CD4-positive, alpha-beta T cell (primary cell): Measurements from ENCODE around the gene CASKIN2. TPM values are rescaled to one million over a fixed set of nuclear protein-coding genes. Genes with fewer than 3 reads are reported as not detected.

ENCODE experiments used
- ATAC-seq: fragments of 200-7000 bp; cut with Tn5 transposase; one replicate; pipeline ENCODE4 v1.10.0; 2022; ENCODE audit warnings: mild to moderate bottlenecking; ENCODE audit not compliant: poor library complexity
- CTCF ChIA-PET: fragments of 350-600 bp; sonication (Branson Sonifier 250); formaldehyde crosslinking; loops from one replicate; lab custom pipeline; 2021; ENCODE audit warnings: antibody characterized with exemption, inconsistent platforms; lab: Charles Lee
- POLR2A ChIA-PET: fragments of 350-600 bp; sonication (Branson Sonifier 250); formaldehyde crosslinking; loops from one replicate; lab custom pipeline; 2021; ENCODE audit warnings: antibody characterized with exemption, inconsistent platforms; lab: Charles Lee
- DNase-seq, 14 experiments: peaks; one replicate each; pipeline ENCODE4 v3.0.0-alpha.2; 2013 to 2020; ENCODE audit warnings: mixed read lengths in 2 of 14
- H3K27ac ChIP-seq, 2 donors: one replicate each; pipeline versions ENCODE4 v1.5.1 to v1.7.0; 2013; ENCODE audit warnings: low read length in 2 of 2, low read depth in 1 of 2, mild to moderate bottlenecking in 1 of 2
- H3K27me3 ChIP-seq, 2 experiments: 1 replicate in 1 of 2; 2 replicates in 1 of 2; pipeline versions ENCODE4 v1.6.1 to v1.7.0; 2013; ENCODE audit warnings: low read length in 2 of 2, control low read depth in 1 of 2, mild to moderate bottlenecking in 1 of 2, moderate library complexity in 1 of 2; ENCODE audit not compliant: insufficient read depth in 2 of 2, control insufficient read depth in 1 of 2
- H3K36me3 ChIP-seq: one replicate; pipeline ENCODE4 v1.6.1; 2013; ENCODE audit warnings: low read length, control low read depth; ENCODE audit not compliant: insufficient read depth
- H3K4me1 ChIP-seq: one replicate; pipeline ENCODE4 v1.6.1; 2013; ENCODE audit warnings: low read length, control low read depth; ENCODE audit not compliant: insufficient read depth
- H3K4me3 ChIP-seq: one replicate; pipeline ENCODE4 v1.5.1; 2013; ENCODE audit warnings: mild to moderate bottlenecking, low read length, moderate library complexity
- H3K9me3 ChIP-seq, 2 experiments: 1 replicate in 1 of 2; 2 replicates in 1 of 2; pipeline versions ENCODE4 v1.6.1 to v1.7.0; 2013; ENCODE audit warnings: low read length in 2 of 2, mild to moderate bottlenecking in 2 of 2, control low read depth in 1 of 2, moderate library complexity in 1 of 2; ENCODE audit not compliant: control insufficient read depth in 1 of 2, insufficient read depth in 1 of 2
- H3K27ac Mint-ChIP-seq: one replicate; pipeline ENCODE4 v1.8.0; 2020; ENCODE audit warnings: mixed read lengths
- H3K27me3 Mint-ChIP-seq: one replicate; pipeline ENCODE4 v1.8.0; 2021; ENCODE audit warnings: mixed read lengths
- H3K36me3 Mint-ChIP-seq: one replicate; pipeline ENCODE4 v1.8.0; 2021; ENCODE audit warnings: low read depth, mixed read lengths
- H3K4me1 Mint-ChIP-seq: one replicate; pipeline ENCODE4 v1.8.0; 2021; ENCODE audit warnings: low read depth, mixed read lengths
- H3K4me3 Mint-ChIP-seq: one replicate; pipeline ENCODE4 v1.8.0; 2020; ENCODE audit warnings: mild to moderate bottlenecking, mixed read lengths
- H3K9me3 Mint-ChIP-seq: one replicate; pipeline ENCODE4 v1.8.0; 2020; ENCODE audit warnings: mixed read lengths
- intact Hi-C, 2 experiments: fragments of 100-400 bp; cut with DNase I in 1 of 2; cut with micrococcal nuclease in 1 of 2; formaldehyde crosslinking; loops; one replicate each; pipeline versions ENCODE4 v1.15.1 to v1.9.0; 2023 to 2025; cut with DNase I, micrococcal nuclease
- total RNA-seq, 174 experiments: library from RNA in 2 of 174; stranded (reverse) in 2 of 174; gene quantifications; one replicate each; pipeline ENCODE4 v1.2.3 and lab custom pipeline; 2021 to 2026
- TF ChIP-seq, protein P1 (sequence below): fragments of 200-600 bp; IDR thresholded peaks from one replicate; pipeline ENCODE4 v1.8.0; 2022; ENCODE audit warnings: antibody characterized with exemption, mild to moderate bottlenecking

Gene CASKIN2
- total RNA-seq, 2 experiments from 2014 or later = 0.17 to 0.25 TPM

DNA sequence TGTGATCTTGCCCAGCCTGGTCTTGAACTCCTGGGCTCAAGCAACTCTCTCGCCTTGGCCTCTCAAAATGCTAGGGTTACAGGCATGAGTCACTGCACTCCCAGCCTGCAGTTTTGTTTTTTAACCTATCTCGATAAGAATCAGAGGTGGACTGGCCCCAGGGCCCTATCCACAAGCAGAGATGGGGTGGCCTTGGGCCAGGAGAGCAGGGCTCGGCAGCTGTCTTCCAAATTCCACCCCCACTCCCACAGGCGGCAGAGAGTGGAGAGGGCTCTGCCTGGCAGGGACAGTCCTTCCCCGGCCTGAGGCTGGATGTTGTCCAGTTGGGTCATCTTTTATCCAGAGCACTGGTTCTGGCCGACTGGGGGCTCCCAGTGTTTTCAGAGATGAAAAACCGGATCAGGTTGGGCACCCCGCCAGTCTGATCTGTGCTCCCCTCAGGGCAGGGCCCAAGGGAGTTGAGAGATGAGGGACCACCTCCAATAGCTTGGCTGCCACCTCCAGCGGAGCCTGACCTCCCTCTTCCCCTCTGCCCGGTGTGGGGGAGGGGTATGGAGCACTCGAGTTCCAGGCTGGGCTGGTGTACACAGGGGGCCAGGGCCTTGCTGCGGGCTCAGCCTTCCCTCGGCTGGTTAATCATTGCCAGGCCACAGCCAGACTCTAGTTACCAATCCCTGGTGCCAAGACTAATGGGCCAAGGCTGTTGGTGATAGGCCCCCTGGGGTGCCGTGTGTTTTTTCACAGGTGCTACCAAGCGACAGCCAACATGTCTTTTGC lies 41.9 kb upstream of the CASKIN2 start:
- Histone ChIP-seq H3K4me1 (no peaks in the 10 kb centered on the region), H3K27me3 (no peaks in the 10 kb centered on the region), H3K27ac (no peak overlapping the region), H3K4me3 (no peak overlapping the region), H3K9me3 (no peaks in the 10 kb centered on the region), H3K36me3 (peaks cover 13% of the 10 kb centered on the region)
- no peaks in the 10 kb centered on the region for H3K4me1 Mint-ChIP-seq
- POLR2A ChIA-PET = no interaction called here
- no peak overlapping the region for H3K4me3 Mint-ChIP-seq
- H3K27ac Mint-ChIP-seq = no peak overlapping the region
- DNase-seq = no peak
- CTCF ChIA-PET = no interaction called here
- H3K36me3 Mint-ChIP-seq = peaks cover 8% of the 10 kb centered on the region
- TF ChIP-seq, protein P1, sequence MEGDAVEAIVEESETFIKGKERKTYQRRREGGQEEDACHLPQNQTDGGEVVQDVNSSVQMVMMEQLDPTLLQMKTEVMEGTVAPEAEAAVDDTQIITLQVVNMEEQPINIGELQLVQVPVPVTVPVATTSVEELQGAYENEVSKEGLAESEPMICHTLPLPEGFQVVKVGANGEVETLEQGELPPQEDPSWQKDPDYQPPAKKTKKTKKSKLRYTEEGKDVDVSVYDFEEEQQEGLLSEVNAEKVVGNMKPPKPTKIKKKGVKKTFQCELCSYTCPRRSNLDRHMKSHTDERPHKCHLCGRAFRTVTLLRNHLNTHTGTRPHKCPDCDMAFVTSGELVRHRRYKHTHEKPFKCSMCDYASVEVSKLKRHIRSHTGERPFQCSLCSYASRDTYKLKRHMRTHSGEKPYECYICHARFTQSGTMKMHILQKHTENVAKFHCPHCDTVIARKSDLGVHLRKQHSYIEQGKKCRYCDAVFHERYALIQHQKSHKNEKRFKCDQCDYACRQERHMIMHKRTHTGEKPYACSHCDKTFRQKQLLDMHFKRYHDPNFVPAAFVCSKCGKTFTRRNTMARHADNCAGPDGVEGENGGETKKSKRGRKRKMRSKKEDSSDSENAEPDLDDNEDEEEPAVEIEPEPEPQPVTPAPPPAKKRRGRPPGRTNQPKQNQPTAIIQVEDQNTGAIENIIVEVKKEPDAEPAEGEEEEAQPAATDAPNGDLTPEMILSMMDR = no peak
- intact Hi-C loops = no loop called here
- no peaks in the 10 kb centered on the region for H3K27me3 Mint-ChIP-seq
- no peaks in the 10 kb centered on the region for H3K9me3 Mint-ChIP-seq
- ATAC-seq = no peak

GRCh38 chr17:75555679-75556153 lies 40.4 kb upstream of the CASKIN2 start:
- H3K4me1 Mint-ChIP-seq = no peaks in the 10 kb centered on the region
- H3K4me3 Mint-ChIP-seq = no peak overlapping the region
- H3K4me3 ChIP-seq = no peak overlapping the region
- H3K4me1 ChIP-seq = no peaks in the 10 kb centered on the region
- CTCF ChIA-PET = no interaction called here
- H3K36me3 ChIP-seq = peaks cover 10% of the 10 kb centered on the region
- no peaks in the 10 kb centered on the region for H3K9me3 Mint-ChIP-seq
- no peak overlapping the region for H3K27ac Mint-ChIP-seq
- TF ChIP-seq, protein P1 = no peak
- intact Hi-C loops = no loop called here
- H3K27ac ChIP-seq = no peak overlapping the region
- POLR2A ChIA-PET = no interaction called here
- DNase-seq (no peak), ATAC-seq (no peak)
- no peaks in the 10 kb centered on the region for H3K27me3 ChIP-seq
- H3K27me3 Mint-ChIP-seq = no peaks in the 10 kb centered on the region
- H3K36me3 Mint-ChIP-seq = peaks cover 4% of the 10 kb centered on the region
- no peaks in the 10 kb centered on the region for H3K9me3 ChIP-seq

GRCh38 chr17:75553295-75554110 lies 38.2 kb upstream of the CASKIN2 start:
- H3K4me3 ChIP-seq = no peak overlapping the region
- TF ChIP-seq, protein P1 = no peak
- intact Hi-C loops = no loop called here
- ChIA-PET POLR2A (no interaction called here), CTCF (no interaction called here)
- no peaks in the 10 kb centered on the region for H3K9me3 ChIP-seq
- Mint-ChIP-seq H3K4me1 (no peaks in the 10 kb centered on the region), H3K36me3 (no peaks in the 10 kb centered on the region), H3K9me3 (no peaks in the 10 kb centered on the region), H3K27ac (no peak overlapping the region), H3K4me3 (no peak overlapping the region), H3K27me3 (no peaks in the 10 kb centered on the region)
- DNase-seq = no peak
- no peaks in the 10 kb centered on the region for H3K4me1 ChIP-seq
- peaks cover 2% of the 10 kb centered on the region for H3K36me3 ChIP-seq
- no peaks in the 10 kb centered on the region for H3K27me3 ChIP-seq
- ATAC-seq = no peak
- no peak overlapping the region for H3K27ac ChIP-seq
